LNCAP (cell line): ENCODE data around the gene SLC30A7.

Experiments used
- TF ChIP-seq, protein P1 (sequence below): fragments of 450-650 bp; IDR thresholded peaks from 2 replicates; pipeline ENCODE4 v1.5.1; 2017; ENCODE audit warnings: mild to moderate bottlenecking

The SLC30A7 gene

DNA sequence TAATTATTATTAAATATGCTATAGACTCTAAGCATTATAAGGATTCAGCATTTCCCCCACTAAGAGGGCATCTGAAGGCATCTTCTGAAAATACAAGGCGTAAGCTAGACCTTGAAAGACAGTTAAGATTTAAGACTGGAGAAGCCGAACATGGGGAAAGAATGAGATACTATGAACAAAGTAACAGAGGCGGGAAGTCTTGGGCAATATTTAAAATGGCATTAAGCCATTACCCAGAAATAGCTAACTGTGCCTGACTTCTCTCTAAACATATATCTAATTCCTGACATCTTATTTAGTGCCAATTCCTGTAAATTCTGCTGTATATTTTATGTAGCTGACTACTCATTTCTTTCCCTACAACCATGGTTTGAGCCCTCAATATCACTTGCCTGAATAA is 108.8 kb downstream of the SLC30A7 start:
- TF ChIP-seq, protein P1, sequence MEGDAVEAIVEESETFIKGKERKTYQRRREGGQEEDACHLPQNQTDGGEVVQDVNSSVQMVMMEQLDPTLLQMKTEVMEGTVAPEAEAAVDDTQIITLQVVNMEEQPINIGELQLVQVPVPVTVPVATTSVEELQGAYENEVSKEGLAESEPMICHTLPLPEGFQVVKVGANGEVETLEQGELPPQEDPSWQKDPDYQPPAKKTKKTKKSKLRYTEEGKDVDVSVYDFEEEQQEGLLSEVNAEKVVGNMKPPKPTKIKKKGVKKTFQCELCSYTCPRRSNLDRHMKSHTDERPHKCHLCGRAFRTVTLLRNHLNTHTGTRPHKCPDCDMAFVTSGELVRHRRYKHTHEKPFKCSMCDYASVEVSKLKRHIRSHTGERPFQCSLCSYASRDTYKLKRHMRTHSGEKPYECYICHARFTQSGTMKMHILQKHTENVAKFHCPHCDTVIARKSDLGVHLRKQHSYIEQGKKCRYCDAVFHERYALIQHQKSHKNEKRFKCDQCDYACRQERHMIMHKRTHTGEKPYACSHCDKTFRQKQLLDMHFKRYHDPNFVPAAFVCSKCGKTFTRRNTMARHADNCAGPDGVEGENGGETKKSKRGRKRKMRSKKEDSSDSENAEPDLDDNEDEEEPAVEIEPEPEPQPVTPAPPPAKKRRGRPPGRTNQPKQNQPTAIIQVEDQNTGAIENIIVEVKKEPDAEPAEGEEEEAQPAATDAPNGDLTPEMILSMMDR = no peak

DNA sequence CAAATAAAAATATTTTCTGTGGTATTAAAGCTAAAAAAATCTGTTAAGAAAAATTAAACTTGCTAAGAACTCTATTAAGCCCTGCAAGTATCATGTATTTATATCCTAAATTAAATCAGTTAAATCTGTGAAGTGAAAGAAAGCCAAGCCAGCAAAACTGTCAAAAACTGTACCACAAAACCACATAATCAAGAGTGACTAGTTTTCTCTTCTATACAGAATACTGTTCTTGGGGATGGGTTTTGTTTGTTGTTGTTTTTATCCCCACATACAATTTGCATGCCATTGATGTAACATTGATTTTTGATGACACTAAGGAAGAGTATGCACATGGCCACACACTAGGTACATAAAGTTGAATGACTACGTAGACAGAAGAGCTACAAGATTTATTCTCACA is 109.3 kb downstream of the SLC30A7 start:
- TF ChIP-seq, protein P1 = no peak

DNA sequence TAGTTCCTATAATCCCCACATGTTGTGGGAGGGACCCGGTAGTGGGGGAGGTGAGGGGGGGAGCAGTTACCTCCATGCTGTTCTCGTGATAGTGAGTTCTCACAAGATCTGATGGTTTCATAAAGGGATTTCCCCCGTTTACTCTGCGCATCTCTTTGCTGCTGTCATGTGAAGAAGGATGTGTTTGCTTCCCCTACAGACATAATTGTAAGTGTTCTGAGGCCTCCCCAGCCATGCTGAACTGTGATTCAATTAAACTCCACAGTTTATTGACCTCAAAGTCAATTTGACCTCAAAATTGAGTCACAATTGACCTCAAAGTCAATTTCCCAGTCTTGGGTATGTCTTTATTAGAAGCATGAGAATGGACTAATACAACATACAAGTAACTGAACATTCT is 110.0 kb downstream of the SLC30A7 start:
- TF ChIP-seq, protein P1 = no peak

DNA sequence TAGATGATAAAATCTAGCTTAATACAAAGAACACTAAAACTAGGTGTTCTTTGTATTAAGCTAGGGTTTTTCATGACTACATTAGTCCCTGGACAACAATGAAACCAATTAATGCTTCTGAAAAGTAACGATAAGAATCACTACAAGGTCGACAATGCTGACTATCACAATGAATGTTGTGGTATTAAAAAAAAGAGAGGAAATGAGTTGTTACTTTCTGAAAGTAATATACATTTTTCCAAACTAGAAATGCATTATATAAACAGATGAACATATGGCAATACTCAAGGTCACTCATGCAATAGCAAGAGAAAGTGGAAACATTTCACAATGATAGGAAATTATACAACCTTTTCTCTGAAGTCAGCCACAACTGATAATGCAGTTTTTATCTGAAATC is 110.7 kb downstream of the SLC30A7 start:
- TF ChIP-seq, protein P1 = no peak

DNA sequence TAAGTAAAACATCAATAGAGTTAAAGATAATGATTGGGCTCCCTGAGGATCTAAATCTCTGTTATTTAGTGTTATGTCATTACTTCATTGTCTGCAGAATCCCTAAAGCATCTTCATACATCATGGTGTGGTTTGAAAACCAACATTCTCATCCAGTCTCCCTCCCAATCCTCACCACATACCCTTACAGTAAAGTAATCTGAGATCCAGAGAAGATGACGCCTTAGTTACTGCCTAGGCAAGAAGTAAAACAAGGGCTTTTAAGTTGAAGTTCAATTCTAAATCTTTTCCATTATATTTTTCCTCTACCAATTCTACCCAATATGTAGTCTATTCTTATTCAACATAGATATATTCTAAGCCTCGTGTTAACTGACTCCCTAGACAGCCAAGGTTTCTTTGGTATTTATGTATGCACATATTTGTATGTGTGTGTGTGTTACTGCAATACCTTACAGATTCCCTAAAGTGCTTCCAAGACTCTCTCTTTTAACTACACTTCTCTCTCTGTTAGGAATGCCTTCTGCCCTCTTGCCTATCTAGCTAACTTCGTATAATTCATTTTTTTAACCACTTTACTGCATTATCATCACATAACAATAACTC is 112.4 kb downstream of the SLC30A7 start:
- TF ChIP-seq, protein P1 = no peak

DNA sequence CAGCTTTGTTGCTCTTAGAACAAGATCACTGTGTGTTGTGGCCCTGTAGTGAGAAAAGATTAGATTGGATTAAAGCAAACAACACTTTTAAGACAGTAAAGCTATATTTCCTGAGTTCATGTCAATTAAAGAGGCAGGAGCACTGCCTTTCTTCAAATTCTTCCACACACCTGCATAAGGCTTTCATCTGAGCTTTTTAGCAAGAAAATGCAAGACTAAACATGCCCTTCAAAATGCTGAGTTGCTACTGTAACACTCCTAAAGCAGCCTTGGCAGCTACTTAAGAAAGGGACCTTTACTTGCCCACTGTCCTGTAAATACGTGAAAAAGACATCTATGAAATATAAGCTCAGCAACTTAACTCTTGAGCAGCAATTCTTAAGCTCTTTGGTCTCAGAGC is 117.9 kb downstream of the SLC30A7 start:
- TF ChIP-seq, protein P1 = no peak

DNA sequence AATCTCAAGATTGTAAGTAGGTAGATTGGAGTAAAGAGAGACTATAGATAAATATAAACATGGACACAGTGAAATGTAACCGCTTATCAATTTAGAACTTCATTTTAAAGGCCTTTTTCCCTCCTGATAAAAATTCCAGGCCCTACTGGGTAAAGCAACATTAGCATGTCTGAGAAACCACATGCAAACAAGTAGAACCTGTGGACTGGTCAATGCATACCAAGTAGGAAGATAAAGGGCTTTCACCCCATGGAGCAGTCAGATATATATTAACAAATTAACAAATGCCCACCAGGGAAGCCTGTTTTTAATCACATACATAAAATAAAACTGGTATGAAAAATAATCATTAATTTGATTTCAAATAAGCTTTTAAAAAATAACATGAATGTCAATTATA is 121.6 kb downstream of the SLC30A7 start:
- TF ChIP-seq, protein P1 = no peak

DNA sequence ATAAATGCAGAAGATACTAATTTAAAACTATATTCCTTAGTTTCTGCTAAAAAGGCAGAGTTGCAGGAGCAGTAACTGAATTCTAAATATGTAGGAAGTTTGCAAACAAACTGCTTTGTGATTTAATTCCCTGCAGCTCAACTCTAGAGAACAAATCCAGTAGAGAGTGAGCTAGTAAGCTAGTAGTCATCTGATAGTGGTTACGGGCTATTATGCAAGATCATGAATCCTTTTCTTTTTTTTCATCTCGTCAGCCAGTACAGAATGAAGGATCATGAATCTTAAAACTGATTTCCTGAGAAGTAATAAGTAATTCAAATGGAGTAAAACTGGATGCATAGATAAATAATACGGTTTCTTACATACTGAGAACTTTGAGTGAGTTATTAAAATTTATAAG is 126.4 kb downstream of the SLC30A7 start:
- TF ChIP-seq, protein P1 = no peak
